ENCODE measurements around the gene C2orf68. TPM values are rescaled to one million over a fixed set of nuclear protein-coding genes. Genes with fewer than 3 reads are reported as not detected.

The C2orf68 gene
- total and polyA plus RNA-seq, 2 donors (not counting 1 experiment from before 2014, with no cell fraction given), result 30.5 to 82.4 TPM

DNA sequence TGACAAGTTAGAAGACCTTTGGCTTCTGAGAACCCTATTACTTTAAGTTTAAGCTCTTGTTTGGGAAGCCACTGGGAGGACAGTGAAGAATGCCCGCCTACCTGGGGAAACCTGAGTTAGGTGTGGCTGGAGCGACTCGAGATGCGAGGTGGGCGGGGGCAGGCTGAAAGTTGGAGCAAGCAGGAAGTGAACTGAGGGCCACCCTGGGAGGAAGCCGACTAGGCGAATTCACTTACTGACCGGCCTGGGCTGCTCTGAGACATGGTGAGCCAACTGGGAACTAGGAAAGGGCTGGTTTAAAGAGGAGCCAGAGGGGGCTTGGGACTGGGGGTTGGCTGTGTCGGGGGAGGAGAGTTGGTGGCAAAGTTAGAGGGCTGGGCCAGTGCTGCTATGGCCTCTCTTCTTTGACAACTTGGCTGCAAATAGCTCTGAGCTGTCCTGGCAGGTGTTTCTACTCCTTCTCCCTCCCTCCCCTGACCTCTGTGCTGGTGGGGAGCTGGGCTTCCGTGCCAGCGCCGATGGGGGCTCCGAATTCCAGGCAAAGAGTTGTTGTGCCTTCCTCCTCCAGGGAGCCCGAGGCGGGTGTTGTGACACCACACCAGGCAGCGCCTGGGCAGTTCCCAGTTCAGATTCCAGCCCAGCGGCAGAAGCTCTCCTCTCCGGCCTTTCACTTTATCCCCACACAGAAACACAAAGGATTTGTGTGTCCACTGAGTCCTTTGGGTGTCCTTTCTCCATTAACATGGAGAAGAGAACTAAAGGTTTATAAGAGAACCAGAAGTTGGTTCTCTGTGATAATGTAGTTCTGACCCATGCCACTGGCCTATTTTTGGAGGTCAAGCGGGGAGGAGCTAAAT, 34.3 kb downstream of the C2orf68 start, which contains the start of gene VAMP8:
Gene VAMP8 (plus strand): TSS at position 201 of the 857 bp plus-strand sequence. CDS start 61 bp downstream, at position 262.
- H3K4me1 ChIP-seq (ENCODE audit: control insufficient read depth in 2 of 2, insufficient read depth in 2 of 2, low read length in 2 of 2), result peaks cover 20 to 36% of the 10 kb centered on the region in 2 donors
- H3K4me2 ChIP-seq (replicated peaks; ENCODE audit: low read depth, low read length, poor library complexity, severe bottlenecking), result peak within 1 kb of the TSS; percentile 96
- H3K36me3 ChIP-seq (replicated peaks in 1 of 2; ENCODE audit: control extremely low read depth in 1 of 2, control insufficient read depth in 1 of 2, extremely low read depth in 1 of 2, insufficient read depth in 2 of 2, low read length in 1 of 2), result peaks cover 0 to 22% of the 10 kb centered on the region in 2 experiments
- ChIA-PET CTCF (interaction anchor here (0.5 to 1.4 kb wide), 4 partner anchors 26 to 277 kb away, joined by 3 to 8 read pairs (median 4); no protein-coding TSS in a partner anchor), POLR2A (interaction anchor here (0.6 to 2.1 kb wide), 6 partner anchors 10 to 219 kb away, joined by 3 to 13 read pairs (median 4); partner anchors contain the start of gene RNF181)
- H4K20me1 ChIP-seq (ENCODE audit: control insufficient read depth, insufficient read depth, low read length, poor library complexity, severe bottlenecking), result peaks cover 7% of the 10 kb centered on the region
- H3K27me3 ChIP-seq (replicated peaks in 1 of 4; ENCODE audit: control extremely low read depth in 1 of 4, control insufficient read depth in 3 of 4, insufficient read depth in 4 of 4, low read length in 3 of 4), result no peaks in the 10 kb centered on the region
- peak within 1 kb of the TSS; percentile 91 for H3K9ac ChIP-seq (ENCODE audit: low read length)
- intact Hi-C loops (cut with micrococcal nuclease), result loop anchor here (1.0 kb wide), 4 partner anchors 16 to 35 kb away; partner anchors contain the start of genes C2orf68, GGCX, RNF181 and TMEM150A
- Mint-ChIP-seq H3K4me1 (peaks cover 37% of the 10 kb centered on the region), H3K4me3 (peak within 1 kb of the TSS; percentile 93), H3K27me3 (no peaks in the 10 kb centered on the region), H3K27ac (peak within 1 kb of the TSS; percentile 96), H3K9me3 (ENCODE audit: insufficient read depth) (no peaks in the 10 kb centered on the region)
- H3K9me3 ChIP-seq (ENCODE audit: control extremely low read depth in 1 of 3, control insufficient read depth in 2 of 3, insufficient read depth in 1 of 3, low read length in 2 of 3), result no peaks in the 10 kb centered on the region
- DNase-seq, result peak; percentile 68
- WGBS (ENCODE audit: insufficient coverage), result 2% methylated on average over 16 of the region's 19 CpGs
- H3K4me3 ChIP-seq (ENCODE audit: control extremely low read depth in 1 of 5, extremely low read depth in 1 of 5, insufficient read depth in 1 of 5, low read depth in 2 of 5, low read length in 4 of 5), result peak within 1 kb of the TSS; percentile 50 to 97 (median 70)
- peak within 1 kb of the TSS; percentile 87 for H2AFZ ChIP-seq (ENCODE audit: insufficient read depth, low read depth, low read length, poor library complexity, severe bottlenecking)
- TF ChIP-seq EZH2 (IDR thresholded peaks at IDR 0.05; ENCODE audit: borderline replicate concordance, insufficient read depth, low read depth, low read length, poor library complexity, severe bottlenecking) (no peak), CTCF (IDR thresholded peaks at IDR 0.05) (no peak)
- peaks cover 37% of the 10 kb centered on the region for H3K79me2 ChIP-seq (ENCODE audit: control insufficient read depth, insufficient read depth, low read length)
- peak; percentile 67 for ATAC-seq (ENCODE audit: low read depth)
- peak within 1 kb of the TSS; percentile 70 to 87 for H3K27ac ChIP-seq (ENCODE audit: low read length in 2 of 2)

All from B cell (primary cell).